ENCODE data around the gene NEK8.
A peak's percentile ranks its signal among the peaks of the same experiment; 100 is the strongest.

NEK8 gene

GRCh38 chr17:28745786-28746411 lies 17.3 kb downstream of the NEK8 start:
- no peak for DNase-seq

GRCh38 chr17:28746611-28747050 lies 18.0 kb downstream of the NEK8 start:
- DNase-seq: no peak

DNA sequence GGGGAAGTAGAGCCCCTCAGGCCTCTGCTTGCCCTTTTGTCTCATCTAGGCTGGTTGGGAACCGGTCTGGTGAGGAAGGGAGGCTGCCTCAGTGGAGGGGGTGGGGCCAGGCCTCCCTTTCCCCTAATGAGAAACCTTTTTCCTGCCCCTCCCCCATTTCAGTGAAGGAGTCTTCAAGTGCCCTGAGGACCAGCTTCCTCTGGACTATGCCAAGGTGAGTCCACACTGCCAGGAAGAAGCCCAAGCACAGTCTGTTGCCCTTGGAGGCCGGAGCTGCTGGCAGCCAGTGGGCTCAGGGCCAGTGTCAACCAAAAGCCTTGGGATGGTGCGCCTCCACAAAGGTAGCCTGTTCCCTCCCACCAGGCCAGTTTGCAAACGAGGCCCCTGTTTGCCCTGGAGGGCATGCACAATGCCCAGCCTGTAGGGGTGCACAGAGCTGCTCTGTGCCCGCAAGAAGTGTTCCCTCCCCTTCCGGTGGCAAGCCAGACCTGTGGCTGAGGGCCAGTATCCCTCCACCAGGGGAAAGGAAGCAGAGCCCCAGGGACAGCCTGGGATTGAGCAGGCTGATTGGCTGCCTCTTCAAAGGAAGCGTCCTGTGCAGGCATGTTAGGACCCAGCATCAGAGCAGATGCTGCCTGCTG lies 18.6 kb downstream of the NEK8 start:
- DNase-seq: no peak

DNA sequence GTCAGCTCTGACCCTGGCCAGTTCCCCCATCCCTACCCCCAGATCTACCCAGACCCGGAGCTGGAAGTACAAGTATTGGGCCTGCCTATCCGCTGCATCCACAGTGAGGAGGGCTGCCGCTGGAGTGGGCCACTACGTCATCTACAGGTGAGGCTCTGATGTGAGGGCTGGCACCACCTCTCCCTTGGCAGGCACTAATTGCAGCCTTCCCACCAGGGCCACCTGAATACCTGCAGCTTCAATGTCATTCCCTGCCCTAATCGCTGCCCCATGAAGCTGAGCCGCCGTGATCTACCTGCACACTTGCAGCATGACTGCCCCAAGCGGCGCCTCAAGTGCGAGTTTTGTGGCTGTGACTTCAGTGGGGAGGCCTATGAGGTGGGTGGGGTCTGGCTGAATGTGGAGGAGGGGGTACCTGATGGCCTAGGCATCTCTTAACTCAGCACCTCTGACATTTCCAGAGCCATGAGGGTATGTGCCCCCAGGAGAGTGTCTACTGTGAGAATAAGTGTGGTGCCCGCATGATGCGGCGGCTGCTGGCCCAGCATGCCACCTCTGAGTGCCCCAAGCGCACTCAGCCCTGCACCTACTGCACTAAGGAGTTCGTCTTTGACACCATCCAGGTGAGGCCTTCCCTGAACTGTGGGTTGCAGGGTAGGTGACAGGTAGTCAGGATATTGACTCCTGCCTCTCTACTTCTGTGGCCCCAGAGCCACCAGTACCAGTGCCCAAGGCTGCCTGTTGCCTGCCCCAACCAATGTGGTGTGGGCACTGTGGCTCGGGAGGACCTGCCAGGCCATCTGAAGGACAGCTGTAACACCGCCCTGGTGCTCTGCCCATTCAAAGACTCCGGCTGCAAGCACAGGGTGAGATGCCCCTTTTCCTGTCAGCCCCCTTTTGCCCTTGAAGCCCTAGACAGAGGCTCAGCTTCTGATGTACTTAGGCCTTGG lies 19.5 kb downstream of the NEK8 start:
- DNase-seq: no peak

DNA sequence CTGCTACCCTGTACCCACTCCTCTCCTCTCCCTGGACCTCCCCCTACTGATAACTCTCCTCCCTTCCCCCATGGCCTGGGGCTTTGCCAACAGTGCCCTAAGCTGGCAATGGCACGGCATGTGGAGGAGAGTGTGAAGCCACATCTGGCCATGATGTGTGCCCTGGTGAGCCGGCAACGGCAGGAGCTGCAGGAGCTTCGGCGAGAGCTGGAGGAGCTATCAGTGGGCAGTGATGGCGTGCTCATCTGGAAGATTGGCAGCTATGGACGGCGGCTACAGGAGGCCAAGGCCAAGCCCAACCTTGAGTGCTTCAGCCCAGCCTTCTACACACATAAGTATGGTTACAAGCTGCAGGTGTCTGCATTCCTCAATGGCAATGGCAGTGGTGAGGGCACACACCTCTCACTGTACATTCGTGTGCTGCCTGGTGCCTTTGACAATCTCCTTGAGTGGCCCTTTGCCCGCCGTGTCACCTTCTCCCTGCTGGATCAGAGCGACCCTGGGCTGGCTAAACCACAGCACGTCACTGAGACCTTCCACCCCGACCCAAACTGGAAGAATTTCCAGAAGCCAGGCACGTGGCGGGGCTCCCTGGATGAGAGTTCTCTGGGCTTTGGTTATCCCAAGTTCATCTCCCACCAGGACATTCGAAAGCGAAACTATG lies 20.4 kb downstream of the NEK8 start:
- no peak for DNase-seq

- no peak for DNase-seq
Measured at GRCh38 chr17:28749516-28750177, 21.1 kb downstream of the NEK8 start.

DNA sequence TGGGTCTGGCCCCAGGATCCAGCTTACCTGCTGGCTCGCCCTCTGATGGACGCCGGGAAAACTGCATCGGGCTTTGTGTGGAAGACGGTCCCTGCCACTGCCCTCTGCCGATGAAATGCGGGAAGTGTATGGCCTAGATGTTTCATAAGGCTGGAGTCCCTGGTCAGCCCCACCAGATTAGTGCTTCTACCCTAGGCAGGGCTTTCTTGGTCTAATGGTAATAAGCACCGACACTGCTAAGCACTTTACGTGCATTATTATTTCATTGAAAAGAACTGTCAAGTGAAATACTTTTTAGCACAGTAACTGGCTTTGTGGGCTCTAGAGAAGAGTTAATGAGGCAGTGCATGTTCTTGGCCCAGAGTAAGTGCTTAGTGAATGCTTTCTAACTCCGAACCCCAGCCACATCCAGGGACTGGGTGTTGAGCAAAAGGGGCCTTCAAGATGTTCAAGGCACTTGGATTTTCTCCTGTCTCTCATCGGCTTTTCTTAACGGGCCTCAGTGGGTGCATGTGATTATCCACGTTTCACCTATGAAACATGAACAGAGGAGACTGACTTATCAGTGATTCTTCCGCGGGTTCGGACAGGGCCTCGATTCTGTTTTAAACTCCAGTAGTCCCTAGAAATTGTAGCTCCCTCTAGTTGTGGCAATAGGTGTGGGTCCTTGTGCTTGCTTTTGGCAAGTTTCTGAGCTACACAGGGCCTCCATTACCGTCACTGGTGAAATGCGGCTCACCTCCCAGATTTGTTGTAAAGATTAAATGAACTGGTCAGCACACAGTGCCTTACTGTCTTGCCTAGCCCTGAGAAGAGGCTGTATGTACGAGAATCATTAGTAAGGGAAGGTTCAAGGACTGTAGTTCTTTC lies 21.8 kb downstream of the NEK8 start:
- DNase-seq: peak; percentile 88

- no peak for DNase-seq
Measured at GRCh38 chr17:28751600-28752366, 23.2 kb downstream of the NEK8 start.

GRCh38 chr17:28755486-28755885 lies 26.9 kb downstream of the NEK8 start:
- no peak for DNase-seq

GRCh38 chr17:28756049-28756804 lies 27.6 kb downstream of the NEK8 start:
- no peak for DNase-seq

DNA sequence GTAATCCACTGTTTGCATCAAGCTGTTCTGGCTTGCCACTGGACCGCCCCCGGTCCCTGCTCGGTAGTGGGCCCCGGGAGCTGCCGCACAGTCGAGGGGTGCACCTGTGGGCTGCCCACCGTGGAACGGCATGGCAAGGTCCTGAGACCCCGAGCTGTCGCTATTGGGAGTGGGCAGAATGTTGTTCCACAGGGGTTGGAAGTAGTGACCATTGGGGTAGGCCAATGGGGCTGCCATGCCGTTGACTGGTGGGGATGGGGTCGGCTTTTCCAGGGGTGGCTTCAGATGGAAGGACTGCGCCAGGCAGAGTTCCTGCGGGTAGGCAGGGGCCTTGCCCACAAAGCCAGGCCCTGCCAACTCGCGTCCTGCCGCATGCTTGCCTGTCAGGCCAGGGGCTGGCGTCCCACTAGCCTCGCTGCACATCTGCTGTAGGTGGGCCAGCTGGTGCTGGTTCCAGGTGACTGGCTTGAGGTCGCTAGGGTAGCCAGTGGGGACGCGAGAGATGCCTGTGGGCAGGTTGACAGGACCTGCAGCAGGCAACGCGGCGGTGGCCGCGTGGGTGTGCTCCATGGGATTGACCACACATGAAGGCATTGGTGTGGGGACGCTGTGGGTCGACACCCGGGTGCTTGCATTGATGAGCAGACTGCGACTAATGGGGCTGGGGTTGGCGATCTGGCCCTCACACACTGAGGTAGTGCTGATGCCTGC lies 30.0 kb downstream of the NEK8 start:
- DNase-seq: no peak

DNA sequence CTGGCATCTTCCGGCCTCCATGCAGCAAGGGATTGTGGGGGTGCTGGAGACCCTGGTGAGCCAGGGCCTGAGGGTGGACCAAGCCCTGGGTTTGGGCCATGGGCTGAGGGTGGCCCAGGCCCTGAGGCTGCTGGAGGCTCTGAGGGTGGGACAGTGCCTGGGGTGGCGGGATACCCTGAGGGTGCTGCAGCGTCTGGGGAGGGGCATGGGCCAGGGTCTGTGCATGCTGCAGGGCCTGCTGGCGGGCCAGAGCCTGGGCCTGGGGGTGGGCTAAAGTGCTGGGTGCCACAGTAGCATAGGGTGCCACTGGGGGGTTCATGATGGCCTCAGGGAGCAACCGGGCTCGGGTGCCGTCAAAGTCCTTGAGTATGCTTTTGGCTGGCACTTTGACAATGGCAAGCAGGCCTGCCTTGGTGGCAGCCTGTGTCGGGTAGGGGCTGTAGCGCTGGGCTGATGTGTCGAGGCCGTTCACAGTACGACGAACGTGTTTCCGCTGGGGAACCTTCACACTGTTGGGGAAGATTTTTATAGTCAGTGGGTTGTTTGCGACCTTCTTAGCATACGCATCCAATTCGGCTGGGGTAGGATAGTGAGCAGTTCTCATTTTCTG lies 30.8 kb downstream of the NEK8 start:
- DNase-seq: no peak

DNA sequence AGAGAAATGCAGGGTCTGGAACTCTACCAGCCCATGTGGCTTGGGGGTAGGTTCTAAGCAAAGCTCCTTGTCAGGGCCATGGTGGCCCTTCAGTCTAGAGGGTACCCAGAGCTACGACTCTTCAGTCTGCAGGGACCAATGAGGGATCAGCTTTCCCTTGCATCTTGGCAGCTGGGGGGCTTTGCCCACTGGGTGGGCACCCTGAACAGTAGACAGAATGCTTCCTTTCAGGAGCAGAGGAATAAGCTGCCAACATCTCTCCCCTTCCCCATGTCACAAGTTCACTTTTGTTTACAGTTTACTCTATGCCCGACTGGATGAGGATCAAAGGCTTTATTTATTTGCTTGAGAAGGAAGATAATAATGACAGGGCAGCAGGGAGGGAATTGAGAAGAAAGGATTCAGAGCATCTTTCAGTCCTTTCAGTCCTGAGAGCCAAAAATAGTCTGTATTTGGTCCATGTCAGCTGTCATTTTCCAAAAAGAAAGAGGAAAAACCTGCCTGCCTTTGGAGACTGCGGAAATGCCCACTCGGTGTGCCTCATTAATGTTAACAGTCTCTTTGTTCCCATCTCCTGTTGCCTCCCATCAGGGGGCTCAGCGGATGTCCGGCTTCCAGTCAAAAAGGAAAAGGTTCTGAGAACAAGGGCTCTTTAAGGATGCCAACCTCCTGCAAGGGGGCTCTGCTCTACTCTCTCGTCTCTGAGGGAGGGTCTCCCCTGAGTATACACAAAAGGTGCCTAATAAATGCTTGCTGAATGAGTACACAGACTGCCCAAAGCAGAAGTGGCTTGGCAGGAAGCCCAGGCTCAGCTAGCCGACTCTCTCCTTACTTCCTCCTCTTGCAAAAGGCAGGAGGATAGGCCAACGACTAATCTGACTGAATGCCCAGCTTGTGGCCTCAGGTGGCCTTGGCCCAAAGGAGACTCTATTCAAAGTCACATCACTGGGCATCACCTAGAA lies 32.3 kb downstream of the NEK8 start:
- DNase-seq: peak; percentile 39

DNA sequence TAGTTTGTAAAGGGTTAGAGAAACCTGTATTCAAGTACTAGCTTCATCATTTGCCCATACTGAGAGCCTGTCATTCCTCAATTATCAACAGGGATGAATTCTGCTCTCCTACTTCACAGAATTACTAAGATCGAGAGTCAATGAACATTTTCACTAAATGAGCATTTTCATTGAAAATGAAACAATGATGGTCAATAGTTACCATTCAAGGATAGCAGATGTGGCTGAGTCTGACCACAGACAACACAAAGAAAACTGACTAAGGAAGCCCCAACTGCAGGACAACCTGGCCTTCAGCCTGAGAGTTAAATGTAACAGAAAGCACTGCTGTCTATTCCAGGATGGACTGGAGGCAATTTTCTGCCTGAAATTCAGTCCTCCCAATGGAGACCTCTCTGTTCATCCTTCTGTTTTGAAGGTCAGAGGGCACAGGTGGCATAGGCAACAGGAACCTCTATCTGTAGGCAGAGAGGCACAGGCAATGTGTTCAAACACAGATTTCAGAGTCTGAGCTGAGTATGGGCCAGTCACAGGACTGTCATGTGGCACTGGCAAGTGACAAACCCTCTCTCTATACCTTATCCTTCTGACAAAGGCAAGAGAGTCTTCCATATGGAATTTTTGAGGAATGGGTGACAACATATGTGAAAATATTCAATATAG lies 34.7 kb downstream of the NEK8 start:
- no peak for DNase-seq

DNA sequence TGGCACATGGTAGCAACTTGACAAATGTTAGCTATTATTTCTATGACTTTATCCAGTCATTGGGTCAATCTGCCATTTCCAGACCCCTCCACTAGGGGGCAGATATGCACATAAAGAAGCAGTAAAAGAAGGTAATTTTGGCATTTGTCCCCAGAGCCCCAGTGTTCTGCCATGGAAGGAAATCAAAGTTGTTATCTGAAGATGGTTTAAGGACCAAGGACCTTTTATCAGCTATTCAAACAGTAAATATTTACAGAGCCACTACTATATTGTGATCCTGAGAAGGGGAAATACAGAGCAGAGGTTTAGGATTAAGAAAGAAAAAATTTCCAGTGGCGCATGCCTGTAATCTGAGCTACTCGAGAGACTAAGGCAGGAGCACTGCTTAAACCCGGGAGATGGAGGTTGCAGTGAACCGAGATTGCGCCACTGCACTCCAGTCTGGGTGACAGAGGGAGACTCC lies 35.2 kb downstream of the NEK8 start:
- DNase-seq: peak; percentile 63

DNA sequence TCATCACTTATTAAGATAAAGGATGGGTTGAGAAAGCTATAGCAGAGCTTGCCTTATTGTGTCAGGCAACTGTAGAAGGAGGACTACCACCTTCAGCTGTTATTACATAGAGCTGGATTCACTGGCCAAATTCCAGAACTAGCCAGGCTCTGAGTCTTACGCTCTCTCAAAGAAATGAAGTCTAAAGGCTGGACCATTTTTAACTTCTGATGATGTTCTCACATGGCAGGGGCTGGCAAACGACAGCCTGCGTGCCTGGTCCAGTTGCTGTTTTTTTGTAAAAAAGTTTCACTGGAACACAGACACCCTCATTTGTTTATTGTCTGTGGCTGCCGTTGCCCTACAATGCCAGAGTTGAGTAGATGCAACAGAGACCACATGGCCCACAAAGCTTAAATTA lies 36.5 kb downstream of the NEK8 start:
- no peak for DNase-seq

- DNase-seq: no peak
Measured at GRCh38 chr17:28773736-28774135, 45.1 kb downstream of the NEK8 start.
